HG03575 (cell line): ENCODE results near the gene TOX3.

Experiments
- ATAC-seq: cut with Tn5 transposase; IDR thresholded peaks from one replicate; pipeline ENCODE4 v1.9.1; 2021; ENCODE audit not compliant: unreplicated experiment, insufficient number of reproducible peaks, low FRiP score; ENCODE audit errors: extremely low read depth

TOX3 gene

DNA sequence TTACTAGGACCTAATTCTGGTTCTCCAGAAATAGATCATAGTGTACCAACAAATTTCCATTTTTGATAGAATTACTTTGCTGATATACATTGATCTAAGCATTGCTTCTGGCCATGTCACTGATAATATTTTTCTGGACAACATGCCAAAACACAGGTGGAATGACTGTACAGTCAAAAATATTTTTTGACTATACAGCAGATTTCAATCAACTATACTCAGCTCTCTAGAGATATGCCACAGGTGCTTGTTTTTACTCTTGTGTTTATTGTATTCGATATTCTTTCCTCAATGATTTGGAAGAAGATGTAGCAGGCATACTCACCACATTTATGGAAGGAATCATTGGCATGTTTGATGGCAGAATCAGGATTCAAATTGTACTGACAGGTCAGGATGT is 21.6 kb upstream of the TOX3 start:
- no peak for ATAC-seq

DNA sequence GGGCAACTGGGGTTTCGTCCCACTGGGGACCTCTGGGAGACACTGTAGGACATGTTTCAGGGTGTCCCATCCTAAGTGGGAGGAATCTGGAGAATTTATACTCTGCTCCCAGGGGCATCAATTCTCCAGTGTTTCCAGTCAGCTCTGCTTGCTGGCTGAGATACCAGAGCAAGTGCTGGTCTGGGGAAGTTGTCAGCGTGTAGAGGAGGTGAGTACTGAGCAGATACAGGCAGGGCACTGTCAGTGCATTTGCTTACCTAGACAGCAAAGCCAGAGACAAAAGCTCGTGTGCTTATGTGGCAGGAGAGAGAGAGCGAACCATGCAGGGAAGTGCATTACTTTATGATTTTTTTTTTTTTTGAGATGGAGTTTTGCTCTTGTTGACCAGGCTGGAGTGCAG is 20.2 kb upstream of the TOX3 start:
- ATAC-seq: no peak

DNA sequence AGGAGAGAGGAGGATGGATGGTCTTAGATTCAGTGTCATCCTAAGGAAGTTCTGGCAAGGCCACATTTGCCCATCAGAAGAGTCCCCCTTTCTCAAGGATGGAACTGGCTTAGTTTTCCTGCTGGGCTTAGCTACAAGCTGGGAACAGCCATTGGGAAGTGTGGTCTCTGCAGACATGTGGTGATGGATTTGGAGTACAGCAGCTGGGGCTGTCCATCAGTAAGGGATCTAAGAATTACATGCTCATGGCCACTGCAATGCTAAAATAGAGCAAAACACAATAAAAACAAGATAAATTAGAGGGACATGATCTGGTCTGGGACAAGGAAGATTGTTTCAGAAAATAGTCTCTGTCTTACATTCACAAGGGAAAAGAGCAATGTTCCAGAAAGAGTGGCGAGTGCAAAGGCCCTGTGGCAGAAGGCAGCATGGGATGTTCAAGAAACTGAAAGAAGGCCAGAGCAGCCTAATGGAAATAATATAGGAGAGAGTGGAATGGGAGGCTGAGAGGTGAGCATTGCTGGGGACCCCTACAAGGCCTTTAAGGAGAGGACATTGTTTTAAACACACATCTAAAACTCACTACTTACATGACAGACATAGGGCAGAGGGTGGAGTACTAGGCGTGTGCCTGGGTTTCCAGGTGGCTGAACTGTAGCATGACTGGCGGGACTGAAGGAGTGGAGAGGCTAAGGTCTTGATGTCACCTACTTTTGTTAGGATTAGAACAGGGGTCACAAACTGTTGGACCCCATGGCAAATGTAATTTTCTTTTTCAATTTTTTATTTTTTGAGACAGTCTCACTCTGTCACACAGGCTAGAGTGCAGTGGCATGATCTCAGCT is 17.0 kb upstream of the TOX3 start:
- ATAC-seq: no peak

DNA sequence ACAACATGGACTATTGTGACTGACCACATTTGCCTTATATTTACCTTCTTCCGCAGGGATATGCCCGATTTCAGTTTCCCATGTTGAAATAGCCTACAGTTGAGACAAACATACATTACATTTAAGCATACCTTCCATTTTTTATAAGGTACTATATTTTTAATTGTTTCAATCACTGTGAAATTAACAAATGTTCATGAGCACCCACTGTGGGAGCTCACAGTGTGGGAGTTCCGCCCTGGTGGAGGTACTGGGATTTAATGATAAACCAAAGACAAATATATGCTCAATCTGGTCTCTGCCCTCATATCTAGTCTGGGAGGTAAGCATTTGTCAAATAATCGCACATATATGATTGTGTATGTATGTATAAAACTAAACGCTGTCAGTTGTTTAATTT is 15.8 kb upstream of the TOX3 start:
- ATAC-seq: no peak

DNA sequence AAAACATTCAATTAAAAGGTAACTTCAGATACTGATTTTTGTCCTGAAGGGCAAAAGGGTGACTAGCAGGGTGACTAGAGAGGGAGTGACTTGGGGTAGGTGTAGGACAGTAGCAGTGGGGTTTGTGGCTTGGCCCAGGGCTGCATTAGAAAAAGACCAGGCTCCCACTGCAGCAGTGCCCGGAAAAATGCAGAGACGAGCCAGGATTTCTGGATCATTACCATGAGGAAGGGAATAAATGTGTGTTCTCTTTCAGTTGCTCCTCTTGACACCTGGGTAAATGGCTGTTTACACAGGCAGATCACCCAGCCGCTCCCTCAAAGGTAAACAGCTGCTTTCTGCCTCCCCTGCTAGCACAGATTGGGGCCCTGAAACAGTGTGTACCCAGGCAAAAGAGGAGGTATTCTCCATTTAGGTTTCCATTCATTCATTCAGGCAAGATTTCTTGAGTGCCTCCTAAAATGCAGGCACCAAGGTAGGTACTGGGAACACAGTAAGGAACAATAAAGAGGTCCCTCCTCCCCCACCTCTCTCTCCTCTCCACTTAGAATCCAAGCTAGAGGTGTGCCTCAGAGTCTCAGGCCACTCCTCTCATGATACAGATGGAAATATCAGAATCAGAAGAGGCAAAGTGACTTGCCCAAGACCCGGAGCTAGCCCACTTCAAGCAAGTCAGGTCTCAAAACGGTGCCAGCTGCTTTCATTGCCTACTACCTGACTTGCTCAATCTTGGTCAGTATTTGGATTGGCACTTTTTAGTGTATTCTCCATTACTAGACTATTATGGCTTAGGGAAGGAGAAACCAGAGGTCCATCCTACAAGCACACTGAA is 15.2 kb upstream of the TOX3 start:
- ATAC-seq: no peak

DNA sequence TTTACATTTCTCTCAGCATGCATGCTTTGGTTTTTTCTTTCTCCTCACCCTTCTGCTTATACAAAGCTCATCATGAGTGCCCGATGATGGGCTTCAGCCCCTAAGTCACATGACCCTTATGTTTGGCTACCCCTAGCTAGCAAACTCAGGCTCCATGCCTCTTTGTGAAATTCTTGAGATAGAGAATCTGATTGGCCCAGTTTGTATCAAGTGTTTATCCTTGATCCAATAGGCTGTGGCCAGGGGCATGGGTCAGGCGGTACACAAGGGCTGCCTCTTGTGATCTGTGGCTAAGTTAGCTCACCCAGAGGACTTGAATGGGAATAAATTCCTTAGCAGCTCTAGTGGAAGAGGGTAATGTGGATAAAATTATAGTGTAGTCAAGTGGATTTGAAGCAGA is 11.5 kb upstream of the TOX3 start:
- no peak for ATAC-seq

DNA sequence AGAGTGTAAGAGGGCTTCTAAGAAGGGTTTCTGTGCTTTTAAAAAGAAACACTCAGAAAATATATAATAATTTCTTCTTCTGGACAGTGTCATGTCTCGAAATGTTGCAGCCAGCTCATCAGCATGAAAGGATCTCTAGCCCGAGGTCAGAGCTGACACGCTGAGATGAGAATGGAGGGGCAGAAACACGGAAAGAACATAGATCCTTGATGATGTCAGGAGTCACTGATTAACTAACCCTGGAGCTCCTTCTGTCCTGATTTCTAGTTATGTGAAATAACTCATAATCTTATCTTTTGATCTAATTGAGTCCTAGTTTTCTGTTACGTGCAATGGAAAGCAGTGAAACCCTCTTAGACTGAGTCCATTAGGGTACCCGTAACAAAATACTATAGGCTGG is 10.3 kb upstream of the TOX3 start:
- ATAC-seq: no peak

DNA sequence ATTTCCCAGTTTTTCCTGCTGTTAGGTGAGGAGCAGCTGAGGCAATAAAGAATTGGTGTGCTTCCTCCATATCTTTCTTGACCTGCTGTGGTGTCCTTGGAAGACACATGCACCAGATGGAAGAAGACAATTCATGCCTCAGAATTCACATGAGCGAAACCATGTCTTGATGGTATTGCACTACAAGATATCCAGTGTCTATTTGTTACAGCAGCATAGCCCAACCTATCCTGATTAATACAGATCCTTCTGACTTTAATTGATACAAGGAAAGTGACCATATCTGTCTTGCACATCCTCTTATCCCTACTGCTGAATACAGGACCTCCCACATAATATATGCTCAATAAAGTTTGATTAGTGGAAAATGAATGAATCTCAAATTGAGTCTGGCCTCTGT is 9.1 kb upstream of the TOX3 start:
- ATAC-seq: no peak

DNA sequence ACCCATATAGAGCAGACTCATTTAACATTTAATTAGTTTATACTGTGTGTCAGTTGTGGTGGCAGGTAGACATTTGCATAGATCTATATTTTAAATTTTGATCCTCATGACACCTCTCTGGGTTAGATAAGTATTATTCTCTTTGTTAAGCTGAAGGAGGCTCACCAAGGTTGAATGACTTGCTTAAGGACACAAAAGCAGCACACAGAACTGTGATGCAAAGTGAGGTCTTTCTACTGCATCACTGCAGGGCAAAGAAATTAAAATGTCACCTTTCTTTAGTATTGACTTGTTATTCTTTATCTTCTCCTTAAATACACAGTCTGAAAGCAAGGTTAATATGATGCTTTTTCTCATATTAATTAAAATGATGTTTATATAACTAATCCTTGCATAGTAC is 8.6 kb upstream of the TOX3 start:
- no peak for ATAC-seq

DNA sequence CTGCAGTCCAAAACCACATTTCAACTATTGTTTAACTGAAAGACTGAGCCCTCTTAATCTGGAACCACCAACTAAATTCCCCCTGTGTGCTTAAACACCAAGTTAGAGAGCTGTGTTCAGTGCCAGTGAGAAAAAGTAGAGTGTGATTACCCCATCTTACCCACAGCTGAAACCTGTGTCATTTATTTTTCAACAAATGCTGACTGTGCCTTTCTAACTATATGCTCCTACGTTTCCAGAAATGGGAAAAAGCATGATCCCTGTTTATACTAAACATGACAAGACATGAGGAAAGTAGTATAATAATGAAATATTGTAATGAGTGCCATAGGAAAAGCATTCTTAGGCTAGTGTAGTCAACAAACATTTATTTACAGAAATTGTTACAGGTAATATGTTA is 7.4 kb upstream of the TOX3 start:
- ATAC-seq: no peak

DNA sequence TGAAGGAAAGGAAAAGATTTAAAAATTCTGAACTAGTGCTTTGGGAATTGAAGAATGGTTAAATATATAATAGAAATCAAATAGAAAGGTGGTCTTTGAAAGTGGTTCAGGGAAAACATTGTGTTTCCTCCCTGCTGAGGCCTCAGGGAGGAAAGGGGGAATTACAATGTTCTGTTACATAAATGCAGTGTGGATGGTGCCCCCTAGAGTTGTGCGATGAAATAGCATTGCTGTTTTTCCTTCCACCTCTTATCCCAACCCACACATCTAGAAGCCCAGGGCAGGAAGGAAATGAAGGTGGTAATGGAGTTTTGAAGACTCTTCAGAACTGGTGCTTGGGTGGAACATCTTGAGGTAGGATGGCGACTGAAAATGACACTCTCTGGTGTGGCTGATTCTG is 6.4 kb upstream of the TOX3 start:
- no peak for ATAC-seq

DNA sequence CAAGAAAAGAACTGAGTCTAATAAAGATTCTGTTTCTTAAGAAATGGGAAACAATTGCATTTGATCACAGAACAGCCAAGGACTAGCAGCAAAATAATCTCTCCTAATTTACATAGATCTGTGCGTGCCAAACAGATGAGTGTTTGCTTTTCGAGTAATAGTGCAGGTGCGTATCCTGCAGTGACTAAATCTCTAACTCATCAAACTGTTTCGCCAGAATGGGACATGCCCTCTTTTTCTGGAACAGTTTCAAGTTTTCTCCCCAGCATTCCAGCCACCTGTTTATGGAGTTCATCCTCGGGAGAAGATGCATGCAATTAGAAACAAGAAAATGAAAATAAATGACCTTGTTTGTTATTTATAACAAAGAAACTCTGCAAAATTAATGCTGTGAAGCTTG is 5.7 kb upstream of the TOX3 start:
- no peak for ATAC-seq

DNA sequence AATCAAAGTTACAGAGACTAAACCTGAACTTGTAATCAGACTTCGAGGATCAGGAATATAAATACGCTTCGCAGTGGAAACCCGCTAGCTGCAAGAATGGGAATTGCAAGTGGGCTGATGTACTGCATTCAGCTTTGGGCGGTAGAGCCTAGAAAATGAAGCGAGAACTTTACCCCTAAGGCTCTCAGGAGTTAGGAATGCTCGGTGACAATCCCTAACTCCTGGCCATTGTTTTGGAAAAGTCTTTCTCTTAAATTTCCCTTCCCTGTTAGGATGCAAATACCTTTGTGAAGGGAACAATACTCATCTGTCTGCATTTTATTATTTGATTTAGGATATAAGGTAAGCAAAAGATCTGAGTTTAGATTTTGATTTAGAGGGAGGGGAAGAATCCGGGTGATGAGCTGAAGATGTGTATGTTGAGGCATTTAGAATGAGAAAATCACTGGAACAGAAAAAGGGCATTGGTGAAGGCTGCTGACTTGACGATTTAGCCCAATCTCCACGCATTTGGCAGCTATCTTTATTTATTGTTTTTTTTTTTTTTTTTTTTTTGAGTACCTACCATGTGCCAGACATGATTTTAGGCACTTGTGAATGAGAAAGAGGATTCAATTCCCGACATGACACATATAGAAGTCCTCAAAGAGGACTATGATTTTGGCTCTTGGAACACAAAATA is 2.2 kb upstream of the TOX3 start:
- ATAC-seq: no peak

DNA sequence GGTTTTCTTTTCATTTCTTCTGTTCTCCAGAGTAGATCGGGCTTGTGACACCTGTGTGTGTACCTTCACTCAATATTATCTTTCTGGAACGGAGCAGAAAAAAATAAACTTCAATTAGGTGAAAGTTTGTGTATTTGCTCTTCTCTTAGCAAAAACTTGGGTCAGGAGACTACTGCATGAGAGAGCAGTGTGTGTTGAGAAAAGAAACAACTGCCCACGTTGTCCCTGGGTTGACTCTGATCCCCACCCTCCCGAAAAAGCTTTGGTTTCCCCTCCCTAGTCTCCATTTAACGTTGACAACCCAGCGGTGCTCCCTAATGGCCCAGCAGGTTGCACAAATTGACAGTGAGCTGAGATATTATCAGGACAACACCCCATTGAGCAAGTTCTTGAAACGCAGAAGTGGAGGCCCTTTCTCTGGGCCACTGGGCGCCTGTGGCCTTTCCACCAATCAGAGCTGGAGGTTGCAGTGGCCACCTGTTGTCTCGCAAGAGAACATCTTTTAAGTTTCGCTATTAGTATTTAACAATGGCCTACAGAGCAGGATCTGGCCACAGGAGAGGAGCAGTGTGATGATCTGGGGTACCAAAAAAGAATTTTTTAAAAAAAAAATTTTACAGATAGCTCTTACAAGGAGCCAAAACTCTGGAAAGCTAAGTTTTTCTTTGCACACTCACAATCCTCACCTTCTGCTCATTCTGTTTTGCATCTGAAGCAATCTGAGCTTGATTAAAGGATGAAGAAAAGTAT is 1.5 kb upstream of the TOX3 start:
- ATAC-seq: no peak

DNA sequence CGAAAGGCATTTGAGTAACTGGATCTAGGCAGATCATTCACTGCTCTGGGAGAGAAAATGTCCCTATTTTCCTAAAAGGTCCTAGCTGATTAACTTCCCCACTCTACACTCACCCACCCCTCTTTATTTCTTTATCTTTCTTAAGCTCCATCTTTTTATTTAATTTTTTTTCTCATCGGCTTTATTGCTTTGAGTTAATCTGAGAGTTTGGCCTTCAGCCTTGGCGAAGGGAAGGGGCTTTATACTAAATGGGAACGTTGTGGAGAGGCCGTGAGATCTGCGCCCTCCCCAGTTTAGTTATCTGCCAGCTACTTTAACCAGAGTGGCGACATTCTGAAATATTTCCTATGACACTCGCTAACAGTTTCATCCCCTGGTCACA is 882 bp upstream of the TOX3 start:
- ATAC-seq: no peak

DNA sequence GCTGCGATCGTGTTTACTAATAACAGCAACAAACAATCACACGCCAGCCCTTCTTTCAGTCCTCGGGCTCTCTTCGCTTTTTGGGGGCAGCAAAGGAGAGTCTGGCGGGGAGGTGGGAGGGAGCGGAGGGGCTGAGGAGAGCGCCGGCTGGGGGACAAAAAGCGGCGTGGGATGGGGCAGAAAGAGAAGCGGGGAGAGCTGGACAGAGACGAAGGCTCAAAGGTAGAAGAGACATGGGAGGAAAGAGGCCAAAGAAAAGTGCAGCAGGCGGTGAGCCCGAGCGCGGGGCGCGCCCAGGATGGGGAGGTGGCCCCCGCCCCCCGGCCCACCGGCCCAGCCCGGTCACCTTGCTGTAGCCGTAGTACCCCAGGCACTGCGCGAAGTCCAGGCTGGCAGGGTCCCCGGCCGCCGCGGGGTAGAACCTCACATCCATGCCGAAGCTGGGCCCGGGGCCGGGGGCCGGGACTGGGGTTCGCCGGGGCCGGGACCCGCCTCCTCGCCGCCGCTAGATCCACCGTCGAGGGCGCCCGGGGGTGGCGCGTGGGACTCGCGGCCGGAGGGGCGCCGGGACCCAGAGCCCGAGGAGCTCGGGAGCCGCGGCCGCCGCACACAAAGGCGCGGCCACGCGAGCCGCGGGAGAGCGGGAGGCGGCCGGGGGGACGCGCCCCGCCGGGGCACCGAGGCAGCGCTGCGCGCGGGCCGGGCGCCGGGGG is 496 bp downstream of the TOX3 start:
- no peak for ATAC-seq

DNA sequence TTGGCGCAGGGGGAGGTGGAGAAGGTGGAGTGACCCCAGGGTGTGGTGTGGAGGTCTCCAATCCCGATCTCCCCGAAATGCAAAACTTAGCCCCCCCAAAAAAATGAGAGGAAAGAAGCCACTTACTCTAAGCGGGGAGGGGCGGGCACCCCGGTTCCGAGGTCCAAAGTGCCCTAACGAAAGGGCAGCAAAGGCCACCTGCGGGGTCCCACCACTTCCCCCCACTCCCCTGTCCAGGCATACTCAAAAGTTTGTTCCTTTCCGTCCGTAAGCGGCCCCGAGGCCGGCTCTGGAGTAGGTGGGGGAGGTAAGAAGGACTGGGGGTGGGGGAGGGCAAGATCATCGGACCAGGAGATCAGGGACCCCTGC is 1.1 kb downstream of the TOX3 start:
- ATAC-seq: no peak

DNA sequence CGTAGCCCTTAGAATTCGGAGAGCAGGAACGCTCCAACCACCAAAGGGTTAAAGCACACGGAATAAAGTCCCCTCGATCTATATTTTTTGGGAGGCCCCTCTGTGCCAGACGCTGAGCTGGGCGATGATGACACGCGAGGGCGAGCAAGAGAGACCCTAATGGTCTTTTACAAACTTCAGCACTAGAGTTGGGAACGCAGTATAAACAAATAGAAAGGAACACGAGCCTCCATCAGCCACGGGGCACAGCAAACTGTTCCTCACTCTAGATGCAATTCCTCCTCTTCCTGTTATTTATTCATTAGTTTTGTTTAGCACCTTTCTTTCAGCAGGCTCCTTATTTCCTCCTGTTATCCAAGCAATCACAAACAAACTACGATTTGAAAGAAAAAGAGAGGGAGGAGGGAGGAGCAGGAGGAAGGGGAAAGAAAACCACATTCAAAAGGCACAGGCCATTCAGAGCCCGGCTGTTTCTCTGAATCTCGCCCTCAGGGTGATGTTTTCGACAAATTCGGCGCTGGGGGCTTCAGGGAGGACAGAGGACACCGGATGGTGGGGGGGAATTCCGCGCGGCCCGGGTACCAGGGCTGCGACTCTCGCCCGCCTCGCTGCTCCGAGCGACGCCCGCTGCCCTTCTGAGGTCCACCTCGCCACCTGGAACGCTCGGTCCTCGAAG is 1.6 kb downstream of the TOX3 start:
- no peak for ATAC-seq
